GM18867 (cell line): ENCODE results near the gene PCSK6.

Experiments
- ATAC-seq: cut with Tn5 transposase; IDR thresholded peaks from one replicate; pipeline ENCODE4 v1.9.1; 2021; ENCODE audit warnings: mild to moderate bottlenecking, moderate library complexity; ENCODE audit not compliant: unreplicated experiment

The PCSK6 gene

DNA sequence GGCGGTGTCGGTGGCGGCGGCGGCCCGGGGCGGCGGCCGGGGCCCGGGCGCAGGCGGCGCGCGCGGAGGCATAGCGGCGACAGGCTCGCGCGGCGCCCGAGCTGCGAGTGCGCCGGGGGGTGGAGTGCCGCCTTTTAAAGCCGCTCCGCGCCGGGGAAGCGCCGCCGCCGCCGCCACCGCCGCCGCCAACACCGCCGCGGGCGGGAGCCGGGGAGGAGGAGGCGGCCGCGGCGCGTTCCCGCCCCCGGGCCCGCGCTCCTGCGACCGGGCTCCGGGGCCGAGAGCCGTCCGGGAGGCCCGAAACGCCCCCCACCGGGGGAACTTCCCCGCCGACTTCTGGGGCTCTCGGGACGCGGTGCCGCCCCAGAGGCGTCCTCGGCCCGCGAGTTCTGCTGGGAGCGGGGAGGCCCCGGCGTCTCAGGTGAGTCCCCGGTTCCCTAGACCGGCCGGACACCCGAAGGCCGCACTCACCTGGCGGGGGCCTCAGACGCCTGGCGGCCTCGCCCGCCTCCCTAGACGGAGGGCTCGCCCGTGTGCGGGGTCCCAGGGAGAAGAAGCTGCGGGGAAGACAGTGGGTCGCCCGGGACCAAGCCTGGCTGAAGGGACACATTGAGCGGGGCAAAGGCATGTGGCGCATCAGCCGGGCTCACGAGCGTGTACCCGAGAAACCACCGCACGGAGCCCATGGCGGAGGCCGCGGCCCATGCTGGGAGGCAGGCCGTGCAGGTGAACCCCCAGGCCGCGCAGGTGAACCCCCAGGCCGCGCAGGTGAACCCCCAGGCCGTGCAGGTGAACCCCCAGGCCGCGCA, at the start of gene PCSK6:
TSS of gene PCSK6 (minus strand) at position 109 of the 809 bp plus-strand sequence. CDS start at position 72, 37 bp downstream.
- ATAC-seq, result no peak

DNA sequence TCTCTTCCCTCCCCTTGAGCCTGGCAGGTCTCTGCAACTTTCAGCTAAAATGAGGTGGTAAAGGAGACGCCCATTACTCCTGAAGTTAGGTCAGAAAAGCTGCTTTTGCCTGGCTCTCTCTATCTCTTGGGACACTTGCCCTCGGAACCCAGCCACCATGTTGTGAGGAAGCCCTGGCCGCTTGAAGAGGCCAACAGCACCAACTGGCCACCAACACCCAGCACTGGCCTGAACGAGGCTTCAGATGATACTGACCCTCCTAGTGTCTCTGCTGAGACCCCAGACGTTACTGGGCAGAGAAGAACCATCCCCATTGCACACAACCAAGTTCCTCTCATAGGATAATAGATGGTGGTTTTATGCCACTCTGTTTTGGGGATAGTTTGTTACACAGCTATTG, 49.5 kb upstream of the PCSK6 start:
- no peak for ATAC-seq

DNA sequence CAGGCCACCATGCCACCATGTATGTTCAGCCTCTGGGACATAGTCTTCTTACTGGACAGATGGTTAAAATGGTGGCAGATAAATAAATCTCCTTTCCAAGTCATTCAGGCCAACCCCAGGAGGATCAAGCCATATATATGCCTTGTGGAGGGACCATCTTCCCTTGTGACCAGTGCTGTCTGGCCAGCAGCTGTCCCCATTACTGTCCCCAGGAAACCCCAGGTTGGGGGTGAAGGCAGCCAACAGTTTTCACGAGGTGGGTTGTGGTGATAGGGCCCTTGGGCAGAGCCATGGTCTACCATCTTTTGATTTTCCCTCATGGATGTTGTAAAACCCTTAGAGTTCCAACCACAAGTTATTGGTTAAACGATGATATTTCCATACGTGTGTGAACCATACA, 48.7 kb upstream of the PCSK6 start:
- ATAC-seq, result no peak

DNA sequence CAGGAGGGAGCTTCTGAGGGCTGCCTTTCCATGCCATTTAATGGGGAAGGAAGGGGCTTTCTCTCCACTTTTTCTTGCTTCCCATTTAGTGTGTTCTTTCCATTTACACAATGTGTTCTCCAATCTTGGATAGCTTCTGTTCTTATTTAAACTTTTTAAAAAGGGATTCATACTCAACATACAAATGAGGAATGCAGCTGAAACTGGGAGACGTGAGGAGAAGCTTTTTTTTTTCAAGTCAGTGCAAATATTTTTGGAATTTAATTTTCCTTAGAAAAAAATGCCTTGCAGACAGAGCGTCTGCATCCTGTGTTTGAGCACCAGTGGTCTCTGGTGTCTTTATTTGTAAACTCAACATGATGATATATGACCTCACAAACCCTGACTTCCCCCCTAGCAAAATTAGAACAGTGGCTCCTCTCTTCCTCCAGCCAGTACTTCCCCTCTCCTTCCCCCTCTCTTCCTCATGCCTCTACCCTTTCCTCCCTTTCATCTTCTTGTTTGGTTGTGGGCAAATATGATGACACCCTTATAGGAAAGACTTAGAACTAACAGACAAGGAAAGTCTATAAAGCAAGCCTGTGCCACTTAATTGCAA, 48.1 kb upstream of the PCSK6 start:
- ATAC-seq, result no peak

DNA sequence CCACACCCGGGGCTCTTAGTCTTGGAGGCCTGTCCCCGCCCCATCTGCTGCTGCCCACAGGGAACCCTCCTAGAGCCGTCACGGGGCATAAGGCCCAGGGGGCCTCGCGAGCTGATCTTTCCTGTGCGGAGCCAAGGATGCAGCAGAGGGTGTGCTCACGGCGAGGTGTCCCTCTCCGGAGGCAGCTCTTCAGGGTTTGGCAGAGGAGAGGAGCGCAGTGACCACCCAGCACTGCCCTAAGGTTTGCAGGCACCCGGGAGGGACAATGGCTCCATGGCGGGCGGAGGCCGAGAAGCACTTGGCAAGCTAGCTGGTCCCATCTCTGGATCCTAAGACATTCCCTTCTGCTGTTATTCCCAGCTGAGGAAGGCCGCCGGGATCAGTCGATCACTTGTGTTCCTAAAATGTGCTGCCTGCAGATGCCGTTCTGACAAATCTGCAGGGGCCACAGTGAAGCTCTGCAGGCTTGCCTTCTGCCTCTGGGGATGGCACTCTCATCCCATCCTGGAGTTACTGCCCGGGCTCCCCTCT, 47.4 kb upstream of the PCSK6 start:
- no peak for ATAC-seq

DNA sequence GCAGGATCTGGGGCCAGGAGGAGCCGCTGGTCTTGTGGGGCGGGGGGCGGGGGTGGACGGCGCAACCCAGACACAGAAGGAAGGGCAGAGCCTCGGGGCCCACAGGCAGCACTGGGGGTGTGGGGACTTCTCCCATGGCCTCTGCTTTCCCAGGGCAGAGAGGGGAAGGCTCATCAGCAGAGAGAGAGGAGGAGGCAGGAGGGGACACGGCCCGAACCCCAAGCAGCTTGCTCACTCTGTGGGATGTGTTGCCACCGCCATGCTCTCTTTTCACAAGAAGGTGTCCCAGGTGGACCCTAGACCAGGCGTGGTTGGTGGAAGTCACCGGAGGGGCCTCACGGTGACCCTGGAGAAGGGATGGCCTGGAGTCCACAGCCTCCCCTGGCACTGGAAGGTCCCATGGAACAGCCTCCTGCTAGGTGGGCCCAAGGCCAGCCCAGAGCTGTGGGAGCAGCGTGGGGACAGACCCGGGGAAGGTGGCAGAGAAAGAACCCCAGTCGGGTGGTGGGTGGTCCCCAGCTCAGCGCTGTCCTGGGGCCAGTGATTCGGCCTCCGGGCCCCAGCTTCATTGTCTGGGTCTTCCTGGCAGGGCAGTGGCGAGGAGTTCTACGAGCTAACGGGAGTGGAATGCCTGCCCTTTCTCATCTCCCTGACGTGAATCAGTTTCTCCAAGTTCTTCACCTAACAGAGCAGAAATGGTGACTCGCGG, 46.8 kb upstream of the PCSK6 start:
- no peak for ATAC-seq

DNA sequence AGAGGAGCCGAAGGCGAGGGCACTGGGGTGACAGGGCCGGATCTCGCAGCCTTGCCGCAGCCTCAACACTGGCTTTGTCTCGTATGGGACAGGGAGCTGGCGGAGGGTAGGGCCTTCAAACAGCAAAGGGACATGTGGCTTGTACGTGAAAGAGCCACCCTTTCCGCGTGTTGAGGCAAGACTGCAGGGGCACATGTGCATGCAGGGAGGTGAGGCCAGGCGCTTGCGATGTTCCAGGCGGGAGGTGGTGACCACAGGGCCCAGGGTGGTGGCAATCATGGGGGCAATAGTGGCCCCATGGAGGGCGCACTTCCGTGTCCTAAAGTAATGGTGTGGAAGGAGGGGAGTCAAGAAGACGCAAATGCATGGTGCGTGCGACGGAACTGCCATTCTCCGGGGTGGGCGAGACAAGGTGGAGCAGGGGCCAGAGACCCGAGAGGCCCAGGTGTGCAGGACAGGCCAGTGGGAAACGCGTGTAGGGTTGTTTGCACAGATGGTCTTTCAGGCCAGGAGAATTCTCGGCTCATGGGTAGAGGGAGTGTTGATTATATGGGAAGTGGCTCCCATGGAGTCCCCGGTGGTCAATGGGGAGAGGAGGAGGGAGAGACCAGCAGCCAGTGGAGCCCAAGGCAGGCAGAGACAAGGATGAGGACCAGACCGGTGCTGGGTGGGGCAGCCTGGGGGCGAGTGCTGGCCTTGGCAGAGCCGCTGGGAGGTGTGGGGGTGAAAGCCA, 45.8 kb upstream of the PCSK6 start:
- no peak for ATAC-seq

DNA sequence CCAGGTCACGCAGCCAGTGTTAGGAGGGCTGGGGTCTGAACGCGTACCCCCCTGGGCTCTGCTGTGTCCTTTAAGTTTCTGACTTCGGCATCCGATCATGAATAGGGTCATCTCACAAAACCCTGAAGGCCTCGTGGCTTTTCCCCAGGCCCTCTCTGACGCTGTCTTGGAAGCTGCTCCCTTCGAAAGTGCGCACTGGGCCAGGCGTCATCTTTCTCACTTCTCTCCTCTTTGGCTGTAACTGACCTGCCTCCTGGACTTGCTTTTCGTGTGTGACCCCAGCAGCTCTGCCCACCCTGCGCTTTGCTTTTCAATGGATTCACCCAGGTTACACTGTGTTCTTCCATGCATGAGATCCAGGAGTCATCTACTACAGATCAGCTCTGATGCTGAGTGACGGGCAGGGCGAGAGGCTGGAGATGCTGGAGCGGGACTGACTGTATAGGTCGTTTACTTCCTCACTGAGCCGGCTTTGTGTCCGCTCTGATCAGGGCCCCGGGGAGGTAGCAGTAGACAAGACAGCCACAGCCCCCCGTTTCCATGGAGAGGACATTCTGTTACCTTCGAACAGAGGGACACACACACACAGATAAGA, 45.0 kb upstream of the PCSK6 start:
- ATAC-seq, result no peak

DNA sequence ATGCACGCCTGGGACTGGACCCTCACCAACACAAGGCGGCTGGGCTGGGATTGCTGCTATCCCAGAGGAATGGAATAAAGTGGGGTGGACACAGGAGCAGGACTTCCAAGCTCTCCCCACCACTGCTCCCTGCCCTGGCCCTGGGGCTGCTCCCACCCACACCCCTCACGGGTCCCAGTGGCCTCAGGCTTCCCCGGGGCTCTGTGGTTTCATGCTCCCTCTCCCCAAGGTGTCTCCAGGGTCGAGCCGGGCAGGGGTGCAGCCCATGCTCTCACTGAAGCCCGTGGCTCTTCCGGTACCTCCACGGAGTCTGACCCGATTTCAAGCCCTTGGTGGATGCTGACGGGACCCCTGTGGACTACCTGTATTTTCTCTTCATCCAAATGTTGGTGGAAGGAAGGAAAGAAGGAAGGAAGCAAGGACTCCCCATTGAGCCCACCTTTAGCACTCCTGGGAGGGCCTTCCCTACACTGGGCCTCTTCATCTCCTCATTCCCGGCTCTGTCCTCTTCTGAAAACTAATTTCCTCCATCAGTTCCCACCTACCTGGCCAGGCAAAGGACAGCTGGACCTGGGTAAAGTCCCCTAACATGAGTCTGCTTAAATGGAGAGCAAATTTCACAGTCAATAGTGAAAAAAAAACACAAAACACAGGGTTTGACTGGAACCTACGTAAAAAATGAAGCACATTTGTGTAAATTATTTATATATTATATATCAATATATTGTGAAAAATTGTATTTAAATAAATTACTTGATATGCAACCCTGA, 44.0 kb upstream of the PCSK6 start:
- no peak for ATAC-seq

DNA sequence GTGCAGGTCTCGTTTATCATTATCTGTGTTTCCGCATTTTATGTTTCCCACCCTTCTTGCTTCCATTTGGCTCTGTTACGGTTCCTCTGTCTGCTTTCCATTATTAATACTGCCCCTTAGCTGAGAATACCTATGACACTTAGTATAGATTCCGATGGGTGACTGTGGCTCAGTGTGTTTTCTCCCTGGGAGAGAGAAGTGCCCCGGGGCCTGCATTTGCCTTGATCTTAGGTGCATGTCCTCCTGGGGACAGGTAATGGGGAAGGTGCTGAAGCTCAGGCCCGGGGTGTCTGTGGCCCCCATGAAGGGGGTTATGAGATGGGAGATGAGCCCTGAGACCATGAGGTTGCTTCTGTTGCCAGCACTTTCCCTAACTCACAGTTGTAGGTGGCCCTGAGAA, 43.4 kb upstream of the PCSK6 start:
- ATAC-seq, result no peak

DNA sequence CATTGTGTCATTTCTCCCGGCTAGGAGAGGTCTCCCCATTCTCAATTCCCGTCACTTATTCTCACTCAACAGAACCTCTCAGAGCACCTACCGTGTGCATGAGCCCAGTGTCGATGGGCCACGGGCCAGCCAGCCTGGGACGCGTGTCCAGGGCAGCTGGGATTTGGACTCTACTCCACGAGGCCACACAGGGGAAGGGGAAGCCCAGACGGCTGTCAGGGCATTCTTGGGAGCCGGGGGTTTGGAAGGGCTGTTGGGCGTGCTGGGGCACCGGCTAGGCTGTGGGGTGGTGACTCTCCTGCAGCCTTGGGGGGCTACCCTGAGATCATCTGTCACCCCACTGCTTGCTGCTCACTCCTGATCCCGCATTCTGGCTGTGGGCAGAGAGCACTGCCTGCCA, 41.7 kb upstream of the PCSK6 start:
- ATAC-seq, result no peak

DNA sequence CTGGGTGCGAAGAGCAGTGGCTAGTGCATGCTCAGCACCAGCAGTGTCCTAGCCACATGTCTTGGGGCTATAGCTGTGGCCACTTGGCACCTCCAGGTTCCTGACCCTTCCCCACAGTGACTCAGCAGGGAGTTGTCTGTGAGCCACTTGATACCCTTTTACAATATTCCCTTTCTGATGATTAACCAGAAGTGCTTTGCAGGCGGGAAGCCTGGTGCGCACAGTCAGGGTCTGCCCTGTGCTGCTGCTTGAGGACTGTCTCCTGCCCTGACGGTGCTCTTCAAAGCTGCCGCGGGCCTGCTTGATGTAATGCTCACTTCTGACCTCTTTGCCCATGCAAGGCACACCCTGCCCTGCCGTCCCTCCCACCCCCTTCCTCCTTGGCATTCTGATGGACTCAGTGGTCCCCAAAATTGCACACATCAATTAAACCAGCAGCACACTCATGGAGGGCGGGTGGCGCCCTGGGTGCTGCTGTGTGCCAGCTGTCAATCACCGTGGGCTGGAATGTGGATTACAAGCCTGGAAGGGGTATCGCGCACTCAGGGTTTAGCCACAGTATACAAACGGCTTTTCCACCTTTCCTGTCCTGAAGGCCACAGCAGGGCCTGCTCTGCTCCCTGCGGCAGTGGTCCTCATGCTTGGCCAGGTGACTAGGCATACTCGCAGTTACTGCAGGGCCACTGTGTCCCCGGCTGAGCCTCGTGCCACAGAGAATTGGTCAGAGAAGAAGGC, 40.9 kb upstream of the PCSK6 start:
- no peak for ATAC-seq

DNA sequence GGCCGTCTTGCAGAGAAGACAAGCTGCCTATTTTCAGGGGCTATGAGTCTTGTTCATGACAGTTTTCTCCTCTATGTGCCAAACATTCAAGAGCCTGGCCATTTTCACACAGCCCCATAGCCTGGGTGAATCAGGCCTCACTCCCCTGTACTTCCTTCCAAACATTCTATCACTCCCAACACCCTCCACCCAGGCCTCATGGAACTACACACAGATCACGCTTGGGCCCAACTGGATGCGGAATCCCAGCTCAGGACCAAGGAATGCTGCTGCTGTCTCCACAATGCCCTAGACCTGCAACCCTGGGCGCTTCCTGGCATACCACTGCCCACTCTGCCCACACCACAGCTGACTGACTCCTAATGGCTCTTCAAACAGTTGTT, 39.4 kb upstream of the PCSK6 start:
- no peak for ATAC-seq

DNA sequence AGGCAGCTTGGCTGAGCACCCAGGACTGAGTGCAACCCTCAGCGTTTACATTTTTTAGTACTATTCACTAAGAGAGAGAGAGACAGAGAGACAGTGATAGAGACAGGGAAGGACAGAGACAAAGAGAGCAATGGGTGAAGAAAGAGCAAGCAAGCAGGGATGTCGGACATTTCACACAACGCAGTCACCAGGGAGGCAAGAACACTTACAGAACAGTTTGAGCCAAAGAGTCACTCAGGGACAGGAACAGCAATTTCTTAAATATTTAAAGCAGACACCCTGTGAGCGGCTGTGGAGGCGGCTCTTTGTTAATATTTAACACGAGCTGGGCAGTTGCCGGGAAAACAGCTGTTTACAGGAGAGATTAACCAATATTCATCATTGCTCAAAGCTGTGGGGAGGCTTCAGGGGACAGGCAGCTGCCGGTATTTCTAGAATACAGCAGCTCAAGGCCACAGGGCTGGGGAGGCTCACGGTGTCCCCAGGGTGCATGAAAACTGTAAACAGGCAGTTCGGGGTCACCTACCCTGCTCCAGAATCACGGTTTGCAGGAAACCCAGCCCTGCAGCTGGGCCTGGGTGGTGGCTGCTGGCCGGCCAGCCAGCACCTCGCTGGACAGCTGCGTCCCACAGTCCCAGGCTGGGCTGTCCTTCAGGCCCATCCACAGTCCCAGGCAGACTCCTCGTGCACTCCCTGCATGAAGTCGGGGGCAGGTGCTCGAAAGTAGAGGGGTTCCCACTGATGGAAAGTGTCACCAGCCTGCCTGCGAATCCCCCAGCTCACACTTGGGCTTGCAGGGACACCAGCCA, 38.8 kb upstream of the PCSK6 start:
- ATAC-seq, result no peak

DNA sequence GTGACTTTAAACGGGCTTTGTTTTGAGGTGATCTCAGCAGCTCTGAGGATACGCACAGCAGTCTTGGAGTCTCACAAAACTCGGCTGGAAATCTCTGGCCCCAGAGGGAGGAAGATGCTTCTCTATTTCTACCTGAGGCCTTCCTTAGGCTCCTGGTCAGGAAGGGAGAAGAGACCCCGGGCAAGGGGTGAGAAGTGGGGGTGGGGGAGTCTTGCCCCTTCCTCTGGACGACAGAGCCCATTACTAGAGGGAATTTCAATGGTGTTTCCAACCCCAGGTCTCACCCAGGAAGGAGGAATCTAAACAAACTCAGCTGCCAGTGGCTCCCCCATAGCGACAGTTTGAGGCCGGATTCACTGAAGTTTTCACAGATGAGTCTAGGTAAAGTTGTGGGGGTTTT, 37.4 kb upstream of the PCSK6 start:
- no peak for ATAC-seq

DNA sequence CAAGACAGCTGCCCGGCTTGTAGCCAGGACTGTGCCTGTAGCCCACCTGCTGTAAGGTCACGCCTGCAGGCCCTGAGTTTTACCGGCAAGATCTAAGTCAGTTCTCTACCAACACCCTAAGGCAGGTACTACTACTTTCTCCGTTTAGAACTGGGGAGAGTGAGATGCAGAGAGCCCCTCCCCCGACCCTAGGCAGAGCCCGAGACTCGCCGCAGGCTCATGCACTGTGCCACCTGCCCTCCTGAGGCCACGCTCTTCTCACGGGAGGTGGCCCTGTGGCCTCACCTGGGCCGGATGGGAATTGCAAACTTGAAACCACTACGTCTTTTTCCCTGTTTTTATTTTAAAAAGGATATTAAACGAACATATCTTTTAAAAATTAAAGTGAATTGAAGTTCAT, 36.9 kb upstream of the PCSK6 start:
- ATAC-seq, result no peak

DNA sequence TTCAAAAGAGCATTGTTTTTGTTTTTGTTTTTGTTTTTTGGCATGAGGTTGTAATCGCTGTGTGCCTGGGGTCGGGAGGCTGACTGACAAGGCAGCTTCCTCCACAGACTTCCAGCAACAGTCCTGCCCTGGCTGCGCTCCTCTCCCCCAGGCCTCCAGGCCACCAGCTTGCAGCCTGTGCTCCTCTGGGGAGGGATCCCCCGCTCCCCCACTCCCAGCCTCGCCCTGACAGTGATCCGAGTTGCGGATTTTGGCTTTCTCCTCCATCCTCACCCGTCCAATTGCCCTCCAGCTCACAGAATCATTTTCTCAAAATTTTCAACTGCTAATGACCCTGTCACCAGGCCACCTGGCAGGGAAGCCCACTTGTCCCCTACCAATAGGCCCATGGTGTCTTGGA, 36.5 kb upstream of the PCSK6 start:
- ATAC-seq, result no peak

DNA sequence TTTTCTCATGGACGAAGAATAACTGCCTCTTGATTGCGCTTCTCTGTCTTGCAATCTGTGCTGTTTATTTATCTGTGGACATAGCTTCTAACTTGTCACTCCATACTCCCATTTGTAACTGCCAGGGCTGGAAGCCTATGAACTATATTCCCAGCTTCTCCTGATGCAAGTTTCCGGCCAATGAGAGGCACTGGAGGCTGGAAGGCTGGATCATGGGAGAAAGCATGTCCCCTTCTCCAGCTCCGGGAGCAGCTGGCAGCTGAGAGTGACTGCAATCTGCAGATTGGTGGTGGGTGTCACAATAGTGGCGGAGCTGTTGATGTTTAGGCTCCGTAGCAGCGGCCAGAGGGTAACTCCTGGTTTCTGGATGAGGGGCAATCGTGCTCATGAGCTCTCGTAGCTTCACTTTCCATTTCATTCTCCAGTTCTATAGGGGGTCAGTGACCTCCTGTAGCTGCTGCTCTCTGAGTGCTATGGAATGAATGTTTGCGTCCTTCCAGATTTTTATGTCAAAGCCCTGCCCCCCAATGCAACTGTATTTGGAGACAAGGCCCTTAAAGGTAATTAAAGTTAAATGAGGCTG, 35.7 kb upstream of the PCSK6 start:
- no peak for ATAC-seq
